Urinary bladder (tissue), 4 donors: ENCODE results near the gene NMRAL1. TPM values are rescaled to one million over a fixed set of nuclear protein-coding genes. Genes with fewer than 3 reads are reported as not detected.

Experiments used
- DNase-seq: peaks from one replicate; pipeline ENCODE4 v3.0.0-alpha.2; 2015; ENCODE audit errors: extremely low spot score
- H3K27ac ChIP-seq: one replicate; pipeline ENCODE4 v1.5.1; 2013; ENCODE audit warnings: low read depth, mild to moderate bottlenecking, moderate library complexity
- H3K36me3 ChIP-seq: one replicate; pipeline ENCODE4 v1.6.1; 2013; ENCODE audit warnings: mild to moderate bottlenecking, moderate library complexity; ENCODE audit not compliant: insufficient read depth
- H3K4me1 ChIP-seq: one replicate; pipeline ENCODE4 v1.6.1; 2013; ENCODE audit warnings: mild to moderate bottlenecking, moderate library complexity; ENCODE audit not compliant: insufficient read depth
- H3K4me3 ChIP-seq: one replicate; pipeline ENCODE4 v1.5.1; 2013; ENCODE audit warnings: low read depth, low read length
- WGBS: extraction: QIAGEN DNeasy Blood & Tissue Kit; methylation state at CpG from one replicate; pipeline ENCODE4 v1.1.7; 2013; 5-methylcytosine and 5-hydroxymethylcytosine counted together
- polyA plus RNA-seq: library from polyadenylated mRNA; stranded (reverse); fragments of 200-250 nt; gene quantifications from one replicate; pipeline ENCODE4 v1.2.3, GENCODE V29; 2013
- small RNA-seq: library from RNA; depleted of rRNA; stranded (forward); fragments of <200 nt; gene quantifications from one replicate; pipeline ENCODE3, GENCODE V24; 2014
- total RNA-seq: library from RNA; depleted of rRNA; stranded (reverse); fragments of >200 nt; gene quantifications from one replicate; pipeline ENCODE4 v1.2.3, GENCODE V29; 2014
- donor health status: healthy with polysubstance abuse.
- donor health status: healthy.

Gene NMRAL1
- total and polyA plus RNA-seq, 2 donors = 25.2 to 48.2 TPM

DNA sequence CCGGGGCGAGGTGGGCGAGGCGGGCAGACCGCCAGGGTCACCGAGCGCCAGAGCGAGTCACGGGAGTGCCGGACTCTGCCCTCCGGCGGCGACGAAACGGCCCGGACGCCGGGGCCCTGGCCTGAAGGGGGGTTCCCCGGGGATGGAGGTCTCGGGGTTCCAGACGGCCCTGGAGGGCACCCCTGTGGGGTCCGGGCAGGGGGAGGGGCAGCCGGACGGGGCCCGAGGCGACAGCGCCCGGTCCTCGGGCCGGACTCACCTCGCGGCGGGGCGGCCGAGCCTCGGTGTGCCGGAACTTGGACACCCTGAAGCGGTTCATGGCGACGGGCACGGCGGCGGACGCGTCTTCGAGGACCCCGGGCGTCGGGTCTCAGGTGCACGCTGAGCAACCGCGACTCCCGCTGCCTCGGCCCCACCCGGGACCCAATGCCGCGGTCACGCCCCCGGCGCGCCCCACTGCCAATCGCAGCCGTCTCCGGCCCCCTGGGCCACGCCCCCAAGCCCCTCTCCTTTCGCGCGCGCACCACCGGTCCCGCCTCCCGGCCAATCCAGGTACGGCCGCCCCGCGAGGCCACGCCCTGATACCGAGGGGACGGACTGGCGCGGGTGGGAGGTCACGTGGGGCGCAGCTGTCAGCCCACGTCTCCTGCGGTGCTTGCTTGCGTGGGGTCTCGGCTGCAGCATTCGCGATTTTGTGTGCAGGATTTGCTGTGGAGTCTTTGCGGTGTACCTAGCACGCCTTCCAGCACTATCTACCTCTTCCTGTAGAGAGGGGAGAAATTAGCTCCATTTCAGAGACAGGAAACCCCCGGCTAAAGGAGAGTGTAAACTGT is 58.0 kb downstream of the NMRAL1 start, which contains the start of gene CORO7:
Gene CORO7 (minus strand): TSS at position 397 of the 833 bp plus-strand sequence. CDS start 78 bp downstream, at position 319.
- WGBS = under 1% methylated on average over 92 of the region's 92 CpGs

DNA sequence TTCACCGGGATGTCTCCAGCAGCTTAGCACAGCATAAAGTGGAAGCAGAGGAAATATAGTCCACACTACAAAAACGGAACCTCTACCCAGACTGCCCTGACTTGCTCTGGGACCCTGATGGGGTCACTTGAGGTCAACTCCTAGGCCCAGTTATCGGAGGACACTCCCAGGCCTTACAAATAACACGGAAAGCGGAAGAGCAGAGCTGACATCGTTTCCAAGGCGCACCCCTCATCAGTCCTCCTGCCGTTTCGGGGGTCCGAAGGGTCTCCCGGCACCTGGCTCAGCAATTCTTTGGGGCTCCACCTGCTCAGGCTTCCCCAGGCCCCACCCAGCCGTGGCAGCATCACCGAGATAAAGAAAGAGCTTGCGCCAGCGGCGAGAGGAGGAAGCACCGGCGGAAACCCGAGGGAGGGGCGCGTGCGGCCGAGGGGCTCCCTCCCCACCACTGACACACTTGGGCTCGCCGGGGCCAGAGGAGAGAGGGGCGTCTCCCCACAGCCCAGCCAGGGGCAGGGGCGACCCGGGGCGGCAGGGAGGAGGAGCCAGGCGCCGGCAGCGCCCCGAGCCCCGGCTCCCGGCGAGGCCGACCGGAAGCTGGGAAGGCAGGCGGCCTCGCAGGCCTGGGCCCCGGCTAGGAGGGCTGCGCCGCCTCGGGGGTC is 58.8 kb downstream of the NMRAL1 start:
- H3K4me1 ChIP-seq = no peaks in the 10 kb centered on the region
- H3K27ac ChIP-seq = peak overlapping the region; percentile 60
- peak overlapping the region; percentile 84 for H3K4me3 ChIP-seq
- DNase-seq = no peak
- H3K36me3 ChIP-seq = no peaks in the 10 kb centered on the region
- WGBS = 3% methylated on average over 44 of the region's 44 CpGs

More for the DNA sequence above, 58.0 kb downstream of the NMRAL1 start, which contains the start of gene CORO7:
- H3K27ac ChIP-seq = peak within 1 kb of the TSS; percentile 60
- no peaks in the 10 kb centered on the region for H3K36me3 ChIP-seq
- H3K4me3 ChIP-seq = peak within 1 kb of the TSS; percentile 84
- DNase-seq = peak; percentile 66
- H3K4me1 ChIP-seq = no peaks in the 10 kb centered on the region

DNA sequence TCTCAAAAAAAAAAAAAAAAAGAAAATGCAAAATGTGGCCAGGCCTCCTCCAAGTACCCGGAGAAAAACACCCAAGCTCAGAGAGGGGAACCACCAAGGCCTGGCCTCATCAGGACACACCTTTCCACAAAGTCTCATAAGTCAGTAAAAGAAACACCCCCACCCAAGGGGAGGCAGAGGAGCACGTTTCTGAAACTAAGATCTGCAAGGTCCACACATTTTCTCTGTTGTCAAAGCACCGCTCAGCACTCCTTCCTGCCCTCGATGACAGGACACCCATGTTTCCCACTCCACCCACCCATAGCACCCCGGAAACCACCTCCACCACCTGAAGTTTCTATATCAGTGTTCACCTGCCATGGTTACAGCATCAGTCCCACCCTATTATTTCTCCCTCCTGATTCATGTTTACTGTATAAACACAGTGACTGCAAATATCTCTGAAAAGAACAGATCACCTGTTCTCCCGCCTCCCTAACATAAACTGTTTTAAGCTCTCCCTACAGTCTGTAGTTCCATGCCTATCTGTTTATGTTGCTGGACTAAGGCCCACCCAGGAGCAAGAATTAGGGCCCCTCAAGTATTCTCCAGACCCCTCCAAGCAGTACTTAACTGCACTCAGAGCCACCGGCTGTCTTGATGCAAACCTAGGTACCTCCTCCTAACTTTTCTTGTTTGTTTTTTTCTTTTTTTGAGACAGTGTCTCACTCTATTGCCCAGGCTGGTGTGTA is 60.1 kb downstream of the NMRAL1 start:
- 89% methylated on average over 7 of the region's 7 CpGs for WGBS
- DNase-seq = no peak
- H3K27ac ChIP-seq = no peak overlapping the region
- no peaks in the 10 kb centered on the region for H3K36me3 ChIP-seq
- H3K4me3 ChIP-seq = no peak overlapping the region
- H3K4me1 ChIP-seq = no peaks in the 10 kb centered on the region

DNA sequence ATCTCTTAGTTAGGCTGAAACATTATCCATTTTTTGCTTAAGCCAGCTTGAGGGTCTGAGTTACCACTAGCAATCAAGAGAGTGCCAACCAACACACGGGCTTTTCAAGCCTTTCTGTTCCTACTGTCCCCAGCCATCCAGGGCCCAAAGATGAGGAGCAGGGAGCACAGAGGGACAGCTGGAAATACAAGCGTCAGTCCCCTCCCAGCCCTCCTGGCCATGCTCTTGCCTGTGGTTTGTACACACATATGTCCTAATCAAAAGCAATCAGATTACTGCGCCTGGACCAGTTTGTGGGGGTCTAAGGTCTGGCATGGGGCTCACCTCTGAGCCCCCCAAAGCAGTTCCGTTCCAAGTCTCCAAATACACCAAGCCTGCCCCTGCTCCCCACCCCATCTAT is 61.6 kb downstream of the NMRAL1 start:
- Histone ChIP-seq H3K4me3 (no peak overlapping the region), H3K4me1 (no peaks in the 10 kb centered on the region), H3K27ac (no peak overlapping the region), H3K36me3 (no peaks in the 10 kb centered on the region)
- DNase-seq = no peak
- WGBS = 96% methylated on average over 4 of the region's 4 CpGs

DNA sequence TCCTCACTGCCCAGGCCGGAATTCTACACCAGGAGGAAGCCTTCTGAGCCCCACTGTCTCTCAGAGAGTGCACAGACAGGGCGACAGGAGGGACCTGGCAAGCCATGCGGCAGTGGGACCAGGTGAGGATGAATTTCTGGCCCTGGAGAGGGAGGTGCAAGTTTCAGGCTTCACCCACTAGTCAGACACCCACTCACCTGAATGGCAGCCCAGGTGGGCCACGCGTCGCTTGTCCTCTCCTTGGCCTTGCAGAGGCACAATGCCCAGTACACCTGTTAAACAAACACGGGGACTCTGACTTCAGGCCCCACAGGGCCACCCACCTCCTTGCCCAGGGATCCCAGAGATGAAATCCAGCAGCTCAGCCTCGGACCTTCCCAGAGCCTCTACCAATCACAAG is 62.3 kb downstream of the NMRAL1 start:
- no peak overlapping the region for H3K27ac ChIP-seq
- H3K4me3 ChIP-seq = no peak overlapping the region
- peaks cover 2% of the 10 kb centered on the region for H3K36me3 ChIP-seq
- WGBS = 89% methylated on average over 8 of the region's 8 CpGs
- H3K4me1 ChIP-seq = no peaks in the 10 kb centered on the region
- no peak for DNase-seq

Small RNA genes lying within 50 kb of the gene (small RNA-seq; reads per million reads assigned to genes)
- gene AC012676.2 = not detected

Other genes with a start within 250 kb of the NMRAL1 start
- 15.0 TPM for gene SRL, start 232.5 kb downstream of the NMRAL1 start, total RNA-seq
- 2.4 TPM for gene SRL, start 232.5 kb downstream of the NMRAL1 start, polyA plus RNA-seq
- gene TFAP4, start 201.6 kb downstream of the NMRAL1 start, total RNA-seq = 6.1 TPM
- 7.3 TPM for gene TFAP4, start 201.6 kb downstream of the NMRAL1 start, polyA plus RNA-seq
- 6.1 TPM for gene GLIS2, start 158.6 kb downstream of the NMRAL1 start, total RNA-seq
- gene GLIS2, start 158.6 kb downstream of the NMRAL1 start, polyA plus RNA-seq = 22.1 TPM
- gene PAM16, start 123.3 kb downstream of the NMRAL1 start, total RNA-seq = 8.6 TPM
- gene PAM16, start 123.3 kb downstream of the NMRAL1 start, polyA plus RNA-seq = 48.9 TPM
- 20.8 TPM for gene VASN, start 102.8 kb downstream of the NMRAL1 start, total RNA-seq
- gene VASN, start 102.8 kb downstream of the NMRAL1 start, polyA plus RNA-seq = 47.6 TPM
- 13.7 TPM for gene CORO7, start 58.0 kb downstream of the NMRAL1 start, total RNA-seq
- 15.6 TPM for gene CORO7, start 58.0 kb downstream of the NMRAL1 start, polyA plus RNA-seq
- gene DNAJA3, start 48.8 kb downstream of the NMRAL1 start, total RNA-seq = 33.5 TPM
- gene DNAJA3, start 48.8 kb downstream of the NMRAL1 start, polyA plus RNA-seq = 38.4 TPM
- gene HMOX2, start 1.8 kb upstream of the NMRAL1 start, total RNA-seq = 27.9 TPM
- 45.6 TPM for gene HMOX2, start 1.8 kb upstream of the NMRAL1 start, polyA plus RNA-seq
- 6.2 TPM for gene CDIP1, start 64.1 kb upstream of the NMRAL1 start, total RNA-seq
- 28.7 TPM for gene CDIP1, start 64.1 kb upstream of the NMRAL1 start, polyA plus RNA-seq
- gene C16orf96, start 81.7 kb upstream of the NMRAL1 start, total RNA-seq = 0.11 TPM
- gene C16orf96, start 81.7 kb upstream of the NMRAL1 start, polyA plus RNA-seq = 0.04 TPM
- gene UBALD1, start 140.3 kb upstream of the NMRAL1 start, total RNA-seq = 2.3 TPM
- 37.9 TPM for gene UBALD1, start 140.3 kb upstream of the NMRAL1 start, polyA plus RNA-seq
- gene MGRN1, start 150.2 kb upstream of the NMRAL1 start, total RNA-seq = 22.5 TPM
- 34.9 TPM for gene MGRN1, start 150.2 kb upstream of the NMRAL1 start, polyA plus RNA-seq
- gene NUDT16L1, start 218.9 kb upstream of the NMRAL1 start, total RNA-seq = 17.0 TPM
- gene NUDT16L1, start 218.9 kb upstream of the NMRAL1 start, polyA plus RNA-seq = 38.4 TPM